Measurements from ENCODE around the gene EFCAB11. TPM values are rescaled to one million over a fixed set of nuclear protein-coding genes. Genes with fewer than 3 reads are reported as not detected.
A peak's percentile ranks its signal among the peaks of the same experiment; 100 is the strongest.

EFCAB11 gene
- total RNA-seq, 4 donors from 2014 or later, result 0.93 to 9.6 (median 3.1) TPM

- H3K4me3 ChIP-seq, result no peak overlapping the region
- ATAC-seq, result peak; percentile 9
- WGBS, 2 donors (ENCODE audit: low coverage in 1 of 2), result 83% methylated on average over 1 of the region's 2 CpGs; no CpG with 5 or more reads in 1 of the 2 donors
- H3K36me3 ChIP-seq, result no peaks in the 10 kb centered on the region
- peaks cover 0 to 7% (median 6%) of the 10 kb centered on the region in 3 donors for H3K4me1 ChIP-seq
- no peaks in the 10 kb centered on the region for H3K9me3 ChIP-seq
- no peaks in the 10 kb centered on the region for H3K27me3 ChIP-seq
- peak overlapping the region in 3 of 4 donors; percentile 52 to 77 (median 63) for H3K27ac ChIP-seq
- TF ChIP-seq CTCF (IDR thresholded peaks at IDR 0.05) (no peak), POLR2A (IDR thresholded peaks at IDR 0.05) (no peak)
These were observed 161.2 kb downstream of the EFCAB11 start for GRCh38 chr14:89793367-89793716.

GRCh38 chr14:89792489-89793366 lies 161.8 kb downstream of the EFCAB11 start:
- H3K27me3 ChIP-seq, result no peaks in the 10 kb centered on the region
- TF ChIP-seq POLR2A (IDR thresholded peaks at IDR 0.05) (no peak), POLR2AphosphoS5 (IDR thresholded peaks at IDR 0.05) (peak; percentile 56), CTCF (IDR thresholded peaks at IDR 0.05) (no peak), EP300 (IDR thresholded peaks at IDR 0.05) (no peak)
- H3K27ac ChIP-seq, result peak overlapping the region; percentile 63 to 81 (median 74)
- H3K4me1 ChIP-seq, result peaks cover 0 to 7% (median 6%) of the 10 kb centered on the region in 3 donors
- ATAC-seq, result peak; percentile 91
- 57 to 59% methylated on average over 9 to 12 of the region's 12 CpGs for WGBS, 2 donors (ENCODE audit: low coverage in 1 of 2)
- H3K4me3 ChIP-seq, result no peak overlapping the region
- H3K9me3 ChIP-seq, result no peaks in the 10 kb centered on the region
- no peaks in the 10 kb centered on the region for H3K36me3 ChIP-seq

GRCh38 chr14:89787525-89787924 lies 167.0 kb downstream of the EFCAB11 start:
- no peak for ATAC-seq

GRCh38 chr14:89781046-89781445 lies 173.5 kb downstream of the EFCAB11 start:
- 88 to 93% methylated on average over 4 of the region's 4 CpGs for WGBS, 2 donors (ENCODE audit: low coverage in 1 of 2)
- Histone ChIP-seq H3K4me1 (no peaks in the 10 kb centered on the region), H3K27ac (no peak overlapping the region), H3K9me3 (no peaks in the 10 kb centered on the region), H3K4me3 (no peak overlapping the region), H3K27me3 (no peaks in the 10 kb centered on the region), H3K36me3 (no peaks in the 10 kb centered on the region)
- ATAC-seq, result no peak
- TF ChIP-seq POLR2AphosphoS5 (IDR thresholded peaks at IDR 0.05) (no peak), CTCF (IDR thresholded peaks at IDR 0.05) (no peak), POLR2A (IDR thresholded peaks at IDR 0.05) (no peak), EP300 (IDR thresholded peaks at IDR 0.05) (no peak)

More at GRCh38 chr14:89787525-89787924, 167.0 kb downstream of the EFCAB11 start:
- WGBS, 2 donors (ENCODE audit: low coverage in 1 of 2), result 80 to 84% methylated on average over 2 to 4 of the region's 4 CpGs
- Histone ChIP-seq H3K4me3 (no peak overlapping the region), H3K27me3 (no peaks in the 10 kb centered on the region), H3K27ac (no peak overlapping the region), H3K36me3 (no peaks in the 10 kb centered on the region), H3K4me1 (no peaks in the 10 kb centered on the region), H3K9me3 (no peaks in the 10 kb centered on the region)
- no peak for TF ChIP-seq POLR2A (IDR thresholded peaks at IDR 0.05)

GRCh38 chr14:89779707-89780106 lies 174.8 kb downstream of the EFCAB11 start:
- no peaks in the 10 kb centered on the region for H3K36me3 ChIP-seq
- no peak overlapping the region for H3K27ac ChIP-seq
- H3K27me3 ChIP-seq, result no peaks in the 10 kb centered on the region
- no peaks in the 10 kb centered on the region for H3K9me3 ChIP-seq
- ATAC-seq, result no peak
- no peaks in the 10 kb centered on the region for H3K4me1 ChIP-seq
- no peak overlapping the region for H3K4me3 ChIP-seq
- TF ChIP-seq POLR2AphosphoS5 (IDR thresholded peaks at IDR 0.05) (no peak), POLR2A (IDR thresholded peaks at IDR 0.05) (no peak), CTCF (IDR thresholded peaks at IDR 0.05) (no peak), EP300 (IDR thresholded peaks at IDR 0.05) (no peak)
- WGBS, 2 donors (ENCODE audit: low coverage in 1 of 2), result 86 to 90% methylated on average over 5 to 6 of the region's 8 CpGs

Measured in gastroesophageal sphincter (tissue), 4 donors.